ENCODE measurements around the gene LRRFIP1.

LRRFIP1 gene

DNA sequence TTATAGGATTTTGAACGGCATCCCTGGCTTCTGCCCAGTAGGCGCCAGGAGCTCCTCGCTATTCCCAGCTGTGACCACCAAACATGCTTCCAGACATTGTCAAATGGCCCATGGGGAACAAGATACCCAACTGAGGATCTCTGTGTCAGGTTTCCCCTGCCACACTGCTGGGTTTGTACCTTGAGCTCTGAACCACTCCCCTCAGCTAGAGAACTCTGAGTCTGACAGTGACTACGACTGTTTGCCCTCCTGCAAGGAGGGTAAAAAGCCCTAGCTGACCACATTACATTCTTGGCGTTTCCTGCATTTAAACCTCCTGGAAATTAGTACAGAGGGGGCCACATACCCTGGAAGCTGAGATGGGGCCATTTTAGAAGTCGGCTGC lies 12.4 kb downstream of the LRRFIP1 start:
- TF ChIP-seq CTCF (IDR thresholded peaks at IDR 0.05; ENCODE audit: low read depth, low read length), result no peak
- Histone ChIP-seq H3K27me3 (ENCODE audit: insufficient read depth, low read depth, severe bottlenecking) (no peaks in the 10 kb centered on the region), H3K4me3 (ENCODE audit: low read depth, low read length) (no peak overlapping the region), H3K36me3 (no peaks in the 10 kb centered on the region; the same call in 1 of the 2 replicates), H3K27ac (no peak overlapping the region), H3K9me3 (ENCODE audit: severe bottlenecking) (no peaks in the 10 kb centered on the region)
- no peak for DNase-seq

GRCh38 chr2:237640493-237640998 lies 13.2 kb downstream of the LRRFIP1 start:
- Histone ChIP-seq H3K9me3 (ENCODE audit: severe bottlenecking) (no peaks in the 10 kb centered on the region), H3K27ac (no peak overlapping the region), H3K27me3 (ENCODE audit: insufficient read depth, low read depth, severe bottlenecking) (no peaks in the 10 kb centered on the region), H3K4me3 (ENCODE audit: low read depth, low read length) (no peak overlapping the region), H3K36me3 (no peaks in the 10 kb centered on the region; the same call in 1 of the 2 replicates)
- no peak for TF ChIP-seq CTCF (IDR thresholded peaks at IDR 0.05; ENCODE audit: low read depth, low read length)
- DNase-seq, result no peak

DNA sequence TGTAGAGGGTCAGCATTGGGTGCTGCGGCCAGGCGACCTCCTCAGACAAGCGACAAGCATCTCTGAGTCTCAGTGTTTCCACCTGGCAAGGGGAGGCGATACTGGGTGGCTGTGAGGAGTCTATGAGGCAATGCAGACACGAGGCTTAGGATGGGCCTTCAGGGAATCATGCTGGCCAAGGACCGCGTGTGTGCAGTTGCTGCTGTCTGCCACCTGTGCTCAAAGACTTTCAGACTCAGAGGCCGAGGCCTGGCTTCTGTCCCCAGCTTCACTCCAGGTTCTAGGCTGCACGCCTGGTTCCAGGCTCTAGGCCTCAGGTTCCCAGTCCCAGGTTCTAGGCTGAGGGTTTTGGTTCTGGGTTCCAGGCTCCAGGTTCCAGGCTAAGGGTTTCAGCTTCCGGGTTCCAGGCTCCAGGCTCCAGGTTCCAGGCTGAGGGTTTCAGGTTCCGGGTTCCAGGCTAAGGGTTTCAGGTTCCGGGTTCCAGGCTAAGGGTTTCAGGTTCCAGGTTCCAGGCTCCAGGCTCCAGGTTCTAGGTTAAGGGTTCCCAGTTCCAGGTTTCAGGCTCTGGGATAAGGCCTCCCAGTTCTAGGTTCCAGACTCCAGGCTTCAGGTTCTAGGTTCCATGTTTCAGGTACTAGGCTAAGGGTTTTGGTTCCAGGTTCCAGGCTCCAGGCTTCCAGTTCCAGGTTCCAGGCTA lies 14.8 kb downstream of the LRRFIP1 start:
- Histone ChIP-seq H3K4me3 (ENCODE audit: low read depth, low read length) (no peak overlapping the region), H3K36me3 (no peaks in the 10 kb centered on the region; the same call in 1 of the 2 replicates), H3K27ac (no peak overlapping the region), H3K9me3 (ENCODE audit: severe bottlenecking) (no peaks in the 10 kb centered on the region), H3K27me3 (ENCODE audit: insufficient read depth, low read depth, severe bottlenecking) (no peaks in the 10 kb centered on the region)
- TF ChIP-seq CTCF (IDR thresholded peaks at IDR 0.05; ENCODE audit: low read depth, low read length), result no peak
- DNase-seq, result no peak

DNA sequence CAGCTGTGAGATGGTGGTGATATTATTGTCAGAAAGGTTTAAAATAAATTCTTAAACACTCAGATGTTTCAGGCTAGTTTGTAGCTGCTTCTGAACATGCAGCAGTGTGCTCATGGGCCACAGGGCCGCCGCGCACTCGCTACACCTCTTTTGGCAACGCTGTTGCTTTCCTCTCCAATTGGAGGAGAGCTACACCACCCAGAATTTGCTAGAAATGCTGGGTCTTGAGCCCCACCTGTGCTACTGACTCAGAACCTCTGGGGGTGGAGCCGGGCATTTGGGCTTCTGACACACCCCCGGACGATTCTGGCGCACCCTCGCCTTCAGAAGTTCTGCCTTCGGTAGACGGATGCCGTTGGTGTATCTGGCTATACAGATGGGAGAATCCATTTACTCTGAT lies 15.7 kb downstream of the LRRFIP1 start:
- Histone ChIP-seq H3K27me3 (ENCODE audit: insufficient read depth, low read depth, severe bottlenecking) (no peaks in the 10 kb centered on the region), H3K36me3 (no peaks in the 10 kb centered on the region; the same call in 1 of the 2 replicates), H3K4me3 (ENCODE audit: low read depth, low read length) (no peak overlapping the region), H3K27ac (no peak overlapping the region), H3K9me3 (ENCODE audit: severe bottlenecking) (no peaks in the 10 kb centered on the region)
- DNase-seq, result no peak
- TF ChIP-seq CTCF (IDR thresholded peaks at IDR 0.05; ENCODE audit: low read depth, low read length), result no peak

- Histone ChIP-seq H3K27me3 (ENCODE audit: insufficient read depth, low read depth, severe bottlenecking) (no peaks in the 10 kb centered on the region), H3K27ac (no peak overlapping the region), H3K9me3 (ENCODE audit: severe bottlenecking) (no peaks in the 10 kb centered on the region), H3K4me3 (ENCODE audit: low read depth, low read length) (no peak overlapping the region), H3K36me3 (no peaks in the 10 kb centered on the region; the same call in 1 of the 2 replicates)
- TF ChIP-seq CTCF (IDR thresholded peaks at IDR 0.05; ENCODE audit: low read depth, low read length), result no peak
- DNase-seq, result no peak
Observed at GRCh38 chr2:237643582-237644380, 16.4 kb downstream of the LRRFIP1 start.

Measured in WERI-Rb-1 (cell line).